B cell (primary cell): ENCODE results near the gene LDLRAD1. TPM values are rescaled to one million over a fixed set of nuclear protein-coding genes. Genes with fewer than 3 reads are reported as not detected.

Experiments
- ATAC-seq: fragments of 200-7000 bp; cut with Tn5 transposase; one replicate; pipeline ENCODE4 v1.10.0; 2021; ENCODE audit warnings: low read depth, mild to moderate bottlenecking, moderate number of reproducible peaks, moderate library complexity
- CTCF ChIA-PET: fragments of 350-600 bp; sonication (Branson Sonifier 250); formaldehyde crosslinking; loops from one replicate; lab custom pipeline; 2021; ENCODE audit warnings: antibody characterized with exemption, inconsistent platforms; lab: Charles Lee
- POLR2A ChIA-PET: fragments of 350-600 bp; sonication (Branson Sonifier 250); formaldehyde crosslinking; loops from one replicate; lab custom pipeline; 2021; ENCODE audit warnings: antibody characterized with exemption; lab: Charles Lee
- DNase-seq: peaks from one replicate; pipeline ENCODE4 v3.0.0; 2013
- H2AFZ ChIP-seq: 2 replicates; pipeline ENCODE4 v1.6.1; 2012; ENCODE audit warnings: mild to moderate bottlenecking, low read depth, low read length; ENCODE audit not compliant: insufficient read depth, poor library complexity, severe bottlenecking
- H3K27ac ChIP-seq, 2 donors: 1 replicate in 1 of 2; 2 replicates in 1 of 2; pipeline ENCODE4 v1.5.1; 2012 to 2013; ENCODE audit warnings: low read length in 2 of 2, mild to moderate bottlenecking in 2 of 2, moderate library complexity in 1 of 2
- H3K27me3 ChIP-seq, 4 experiments: fragments of 200-600 bp in 1 of 4; sonication (generic) in 1 of 4; replicated peaks in 1 of 4; 1 replicate in 2 of 4; 2 replicates in 2 of 4; pipeline versions ENCODE4 v1.6.1 to v1.7.0; 2013 to 2016; ENCODE audit warnings: low read length in 3 of 4, mild to moderate bottlenecking in 2 of 4, mixed read lengths in 1 of 4, moderate library complexity in 1 of 4; ENCODE audit not compliant: insufficient read depth in 4 of 4, control insufficient read depth in 3 of 4; ENCODE audit errors: control extremely low read depth in 1 of 4
- H3K36me3 ChIP-seq, 2 experiments: replicated peaks in 1 of 2; 1 replicate in 1 of 2; 2 replicates in 1 of 2; pipeline versions ENCODE4 v1.6.1 to v1.7.1; 2013; ENCODE audit warnings: low read length in 1 of 2; ENCODE audit not compliant: insufficient read depth in 2 of 2, control insufficient read depth in 1 of 2; ENCODE audit errors: control extremely low read depth in 1 of 2, extremely low read depth in 1 of 2
- H3K4me1 ChIP-seq, 2 donors: fragments of 200-600 bp in 1 of 2; sonication (generic) in 1 of 2; 1 replicate in 1 of 2; 2 replicates in 1 of 2; pipeline versions ENCODE4 v1.5.1 to v1.6.1; 2013 to 2017; ENCODE audit warnings: low read length in 2 of 2; ENCODE audit not compliant: control insufficient read depth in 2 of 2, insufficient read depth in 2 of 2
- H3K4me2 ChIP-seq: replicated peaks from 2 replicates; pipeline ENCODE3; 2012; ENCODE audit warnings: mild to moderate bottlenecking, low read depth, low read length; ENCODE audit not compliant: poor library complexity, severe bottlenecking
- H3K4me3 ChIP-seq, 5 experiments: fragments of 200-600 bp in 1 of 5; sonication (generic) in 1 of 5; 1 replicate in 3 of 5; 2 replicates in 2 of 5; pipeline versions ENCODE4 v1.5.1 to v1.7.0; 2011 to 2016; ENCODE audit warnings: low read length in 4 of 5, mild to moderate bottlenecking in 4 of 5, low read depth in 2 of 5, control low read depth in 1 of 5, moderate library complexity in 1 of 5; ENCODE audit not compliant: insufficient read depth in 1 of 5; ENCODE audit errors: control extremely low read depth in 1 of 5, extremely low read depth in 1 of 5
- H3K79me2 ChIP-seq: fragments of 200-600 bp; sonication (generic); one replicate; pipeline ENCODE4 v1.6.0; 2016; ENCODE audit warnings: low read length; ENCODE audit not compliant: control insufficient read depth, insufficient read depth
- H3K9ac ChIP-seq: fragments of 200-600 bp; sonication (generic); 2 replicates; pipeline ENCODE4 v1.6.1; 2017; ENCODE audit warnings: mild to moderate bottlenecking, low read length, moderate library complexity
- H3K9me3 ChIP-seq, 3 donors: one replicate each; pipeline versions ENCODE4 v1.6.1 to v1.7.1; 2013; ENCODE audit warnings: low read length in 2 of 3; ENCODE audit not compliant: control insufficient read depth in 2 of 3, insufficient read depth in 1 of 3; ENCODE audit errors: control extremely low read depth in 1 of 3
- H4K20me1 ChIP-seq: 2 replicates; pipeline ENCODE4 v1.6.0; 2012; ENCODE audit warnings: mild to moderate bottlenecking, low read length; ENCODE audit not compliant: insufficient read depth, control insufficient read depth, poor library complexity, severe bottlenecking
- H3K27ac Mint-ChIP-seq: one replicate; pipeline ENCODE4 v1.8.0; 2021; ENCODE audit warnings: mixed read lengths
- H3K27me3 Mint-ChIP-seq: one replicate; pipeline ENCODE4 v1.8.0; 2021; ENCODE audit warnings: mixed read lengths
- H3K4me1 Mint-ChIP-seq: one replicate; pipeline ENCODE4 v1.8.0; 2021; ENCODE audit warnings: mixed read lengths
- H3K4me3 Mint-ChIP-seq: one replicate; pipeline ENCODE4 v1.8.0; 2021; ENCODE audit warnings: mixed read lengths
- H3K9me3 Mint-ChIP-seq: one replicate; pipeline ENCODE4 v1.8.0; 2022; ENCODE audit warnings: mixed read lengths; ENCODE audit not compliant: insufficient read depth
- CTCF ChIP-seq: fragments of 200-600 bp; IDR thresholded peaks from one replicate; pipeline ENCODE4 v1.8.0; 2022; ENCODE audit warnings: antibody characterized with exemption, mild to moderate bottlenecking
- EZH2 ChIP-seq: IDR thresholded peaks from 2 replicates; pipeline ENCODE4 v1.6.1; 2012; ENCODE audit warnings: borderline replicate concordance, low read depth, mild to moderate bottlenecking, moderate library complexity, low read length; ENCODE audit not compliant: insufficient read depth, poor library complexity, severe bottlenecking
- WGBS: methylation state at CpG from one replicate; pipeline ENCODE4 v1.1.5; 2013; ENCODE audit warnings: missing lambda C conversion rate; ENCODE audit not compliant: insufficient coverage; 5-methylcytosine and 5-hydroxymethylcytosine counted together
- intact Hi-C: fragments of 100-400 bp; cut with micrococcal nuclease; formaldehyde crosslinking; loops from one replicate; pipeline ENCODE4 v1.10.0; 2022
- polyA plus RNA-seq: library from polyadenylated mRNA; depleted of rRNA; stranded (reverse); fragments of >200 nt; gene quantifications from 2 replicates; pipeline ENCODE4 v1.2.3, GENCODE V29; 2012
- total RNA-seq, 2 donors: library from RNA; stranded (reverse); fragments of 120-200 nt in 1 of 2; gene quantifications; 1 replicate in 1 of 2; 2 replicates in 1 of 2; pipeline versions ENCODE4 v1.2.3 to v1.2.4, GENCODE V29; 2013 to 2022

Gene LDLRAD1
- total and polyA plus RNA-seq, 2 donors (not counting 1 experiment from before 2014, with no cell fraction given): not detected

- POLR2A ChIA-PET: no interaction called here
- H3K4me1 ChIP-seq: peaks cover 27 to 33% of the 10 kb centered on the region in 2 donors
- WGBS: 92% methylated on average over 3 of the region's 7 CpGs
These were observed 28.8 kb upstream of the LDLRAD1 start for GRCh38 chr1:54046671-54047383.

More at GRCh38 chr1:54046671-54047383, 28.8 kb upstream of the LDLRAD1 start:
- H3K27me3 Mint-ChIP-seq: no peaks in the 10 kb centered on the region
- DNase-seq: peak; percentile 13
- Histone ChIP-seq H3K4me3 (no peak overlapping the region), H3K27ac (peak overlapping the region in 1 of 2 donors; percentile 67), H2AFZ (no peak overlapping the region), H4K20me1 (peaks cover 4% of the 10 kb centered on the region), H3K27me3 (no peaks in the 10 kb centered on the region), H3K4me2 (peak overlapping the region; percentile 42), H3K9me3 (no peaks in the 10 kb centered on the region), H3K9ac (no peak overlapping the region), H3K36me3 (peaks cover 2 to 38% of the 10 kb centered on the region in 2 experiments), H3K79me2 (peaks cover 90% of the 10 kb centered on the region)
- H3K9me3 Mint-ChIP-seq: no peaks in the 10 kb centered on the region
- ATAC-seq: no peak
- TF ChIP-seq EZH2 (no peak), CTCF (no peak)
- peak overlapping the region; percentile 30 for H3K4me3 Mint-ChIP-seq
- intact Hi-C loops: no loop called here
- peaks cover 35% of the 10 kb centered on the region for H3K4me1 Mint-ChIP-seq
- CTCF ChIA-PET: no interaction called here
- H3K27ac Mint-ChIP-seq: peak overlapping the region; percentile 62
